Mucosa of descending colon (tissue), 3 donors: ENCODE results near the gene RAP1GDS1. TPM values are rescaled to one million over a fixed set of nuclear protein-coding genes. Genes with fewer than 3 reads are reported as not detected.
"Not testable (repeated sequence)": the region's sequence is repeated elsewhere in the genome, so short reads cannot be mapped to it uniquely, and the experiment has no call there.

Experiments used
- ATAC-seq: fragments of 200-7000 bp; cut with Tn5 transposase; one replicate; pipeline ENCODE4 v1.9.1; 2020; ENCODE audit warnings: mild to moderate bottlenecking, moderate library complexity
- DNase-seq, 3 donors: peaks; one replicate each; pipeline ENCODE4 v3.0.0-alpha.2; 2020
- H3K36me3 ChIP-seq: fragments of 200-600 bp; one replicate; pipeline ENCODE4 v1.8.0; 2021; ENCODE audit warnings: low read depth, mild to moderate bottlenecking
- H3K4me1 ChIP-seq: fragments of 200-600 bp; one replicate; pipeline ENCODE4 v1.8.0; 2021; ENCODE audit warnings: low read depth, mild to moderate bottlenecking
- H3K4me3 ChIP-seq: fragments of 200-600 bp; one replicate; pipeline ENCODE4 v1.8.0; 2021; ENCODE audit warnings: mild to moderate bottlenecking
- H3K9me3 ChIP-seq: fragments of 200-600 bp; one replicate; pipeline ENCODE4 v1.8.0; 2021; ENCODE audit warnings: mild to moderate bottlenecking
- intact Hi-C, 2 donors: fragments of 100-400 bp; cut with DNase I in 1 of 2; cut with micrococcal nuclease in 1 of 2; formaldehyde crosslinking; loops; one replicate each; pipeline versions ENCODE4 v1.11.0 to v1.11.1; 2022; cut with DNase I, micrococcal nuclease
- total RNA-seq, 3 donors: library from RNA; stranded (reverse); fragmentation: NEBNext Ultra II Directional in 2 of 3; extraction: Animal tissue kit (Norgen Biotek cat#: 25700) in 2 of 3; gene quantifications; one replicate each; pipeline versions ENCODE4 v1.2.1 to v1.2.4, GENCODE V29; 2021 to 2023
- TF ChIP-seq, protein P1 (sequence below): fragments of 200-600 bp; IDR thresholded peaks from one replicate; pipeline ENCODE4 v1.8.0; 2022; ENCODE audit warnings: antibody characterized with exemption, mild to moderate bottlenecking
- donor health status: DM: no; HTN: no; CAD: no; lungs with moderate emphysema.
- donor health status: DM: no; HTN: no; CAD: no.
- donor health status: DM: no; HTN: yes; CAD: no.

RAP1GDS1 gene
- total RNA-seq, 3 donors from 2014 or later, result 28.4 to 37.5 (median 33.3) TPM

DNA sequence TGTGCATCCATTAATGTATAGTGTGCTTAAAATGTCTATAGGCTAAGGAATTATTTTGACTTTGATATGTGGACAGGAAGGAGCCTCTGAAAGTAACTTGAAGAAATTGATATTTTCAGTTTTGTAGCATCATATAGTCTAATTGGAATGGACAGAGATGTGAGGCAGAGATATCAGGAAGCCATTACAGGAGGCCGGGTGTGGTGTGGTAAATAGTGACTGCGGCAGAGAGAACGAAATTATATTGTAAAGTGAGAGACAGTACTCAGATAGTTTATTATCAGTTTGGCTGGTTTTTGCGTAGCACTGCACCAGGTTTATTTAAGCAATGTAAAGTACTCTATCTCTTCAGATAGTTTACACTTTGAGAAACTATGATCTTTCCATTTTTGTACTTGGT, 98.5 kb downstream of the RAP1GDS1 start:
- H3K4me1 ChIP-seq, result no peaks in the 10 kb centered on the region

DNA sequence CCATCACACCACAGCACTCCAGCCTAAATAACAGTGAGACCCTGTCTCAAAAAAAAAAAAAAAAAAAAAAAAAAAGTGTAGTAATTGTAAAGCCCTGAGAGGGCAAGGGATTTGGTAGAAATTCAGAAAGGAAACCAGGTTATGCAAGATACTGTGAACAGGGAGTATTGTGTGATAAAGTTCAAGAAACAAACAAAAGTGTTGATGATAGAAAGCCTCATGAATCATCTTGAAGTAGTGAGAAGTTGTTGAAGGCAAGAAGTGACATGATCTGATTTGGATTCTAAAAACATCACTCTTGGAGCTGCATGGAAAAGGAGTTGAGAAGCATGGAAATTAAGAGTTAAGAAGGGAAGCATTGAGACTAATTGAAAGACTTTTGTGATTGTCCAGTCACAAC, 102.2 kb downstream of the RAP1GDS1 start:
- ATAC-seq, result no peak

More for the DNA sequence above, 98.5 kb downstream of the RAP1GDS1 start:
- Histone ChIP-seq H3K4me3 (no peak overlapping the region), H3K9me3 (no peaks in the 10 kb centered on the region), H3K36me3 (no peaks in the 10 kb centered on the region)
- TF ChIP-seq, protein P1, sequence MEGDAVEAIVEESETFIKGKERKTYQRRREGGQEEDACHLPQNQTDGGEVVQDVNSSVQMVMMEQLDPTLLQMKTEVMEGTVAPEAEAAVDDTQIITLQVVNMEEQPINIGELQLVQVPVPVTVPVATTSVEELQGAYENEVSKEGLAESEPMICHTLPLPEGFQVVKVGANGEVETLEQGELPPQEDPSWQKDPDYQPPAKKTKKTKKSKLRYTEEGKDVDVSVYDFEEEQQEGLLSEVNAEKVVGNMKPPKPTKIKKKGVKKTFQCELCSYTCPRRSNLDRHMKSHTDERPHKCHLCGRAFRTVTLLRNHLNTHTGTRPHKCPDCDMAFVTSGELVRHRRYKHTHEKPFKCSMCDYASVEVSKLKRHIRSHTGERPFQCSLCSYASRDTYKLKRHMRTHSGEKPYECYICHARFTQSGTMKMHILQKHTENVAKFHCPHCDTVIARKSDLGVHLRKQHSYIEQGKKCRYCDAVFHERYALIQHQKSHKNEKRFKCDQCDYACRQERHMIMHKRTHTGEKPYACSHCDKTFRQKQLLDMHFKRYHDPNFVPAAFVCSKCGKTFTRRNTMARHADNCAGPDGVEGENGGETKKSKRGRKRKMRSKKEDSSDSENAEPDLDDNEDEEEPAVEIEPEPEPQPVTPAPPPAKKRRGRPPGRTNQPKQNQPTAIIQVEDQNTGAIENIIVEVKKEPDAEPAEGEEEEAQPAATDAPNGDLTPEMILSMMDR, result no peak
- no peak for ATAC-seq
- DNase-seq, result no peak
- intact Hi-C loops, result no loop called here

DNA sequence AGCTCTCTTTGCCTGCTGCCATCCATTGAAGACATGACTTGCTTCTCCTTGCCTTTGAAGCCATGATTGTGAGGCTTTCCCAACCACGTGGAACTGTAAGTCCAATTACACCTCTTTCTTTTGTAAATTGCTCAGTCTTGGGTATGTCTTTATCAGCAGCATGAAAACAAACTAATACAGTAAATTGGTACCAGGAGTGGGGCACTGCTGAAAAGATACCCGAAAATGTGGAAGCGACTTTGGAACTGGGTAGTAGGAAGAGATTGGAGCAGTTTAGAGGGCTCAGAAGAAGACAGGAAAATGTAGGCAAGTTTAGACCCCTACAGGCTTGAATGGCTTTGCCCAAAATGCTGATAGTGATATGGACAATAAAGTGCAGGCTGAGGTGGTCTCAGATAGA, 105.1 kb downstream of the RAP1GDS1 start:
- peaks cover 27% of the 10 kb centered on the region for H3K9me3 ChIP-seq
- intact Hi-C loops, DNase-seq, ATAC-seq, H3K4me3 ChIP-seq, H3K4me1 ChIP-seq, H3K36me3 ChIP-seq: not testable (repeated sequence)

More for the DNA sequence above, 102.2 kb downstream of the RAP1GDS1 start:
- H3K4me1 ChIP-seq, result no peaks in the 10 kb centered on the region
- H3K36me3 ChIP-seq, result no peaks in the 10 kb centered on the region
- no peak overlapping the region for H3K4me3 ChIP-seq
- TF ChIP-seq, protein P1, result no peak
- intact Hi-C loops, result no loop called here
- H3K9me3 ChIP-seq, result peaks cover 20% of the 10 kb centered on the region
- no peak for DNase-seq

DNA sequence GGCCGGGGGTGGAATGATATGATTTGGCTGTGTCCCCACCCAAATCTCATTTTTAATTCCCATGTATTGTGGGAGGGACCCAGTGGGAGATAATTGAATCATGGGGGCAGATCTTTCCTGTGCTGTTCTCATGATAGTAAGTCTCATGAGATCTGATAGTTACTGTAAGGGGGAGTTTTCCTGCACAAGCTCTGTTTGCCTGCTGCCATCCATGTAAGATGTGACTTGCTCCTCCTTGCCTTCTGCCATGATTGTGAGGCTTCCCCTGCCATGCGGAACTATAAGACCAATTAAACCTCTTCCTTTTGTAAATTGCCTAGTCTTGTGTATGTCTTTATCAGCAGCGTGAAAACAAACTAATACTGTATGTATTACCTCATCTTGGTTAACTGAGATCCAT, 106.8 kb downstream of the RAP1GDS1 start:
- DNase-seq, H3K36me3 ChIP-seq: not testable (repeated sequence)

DNA sequence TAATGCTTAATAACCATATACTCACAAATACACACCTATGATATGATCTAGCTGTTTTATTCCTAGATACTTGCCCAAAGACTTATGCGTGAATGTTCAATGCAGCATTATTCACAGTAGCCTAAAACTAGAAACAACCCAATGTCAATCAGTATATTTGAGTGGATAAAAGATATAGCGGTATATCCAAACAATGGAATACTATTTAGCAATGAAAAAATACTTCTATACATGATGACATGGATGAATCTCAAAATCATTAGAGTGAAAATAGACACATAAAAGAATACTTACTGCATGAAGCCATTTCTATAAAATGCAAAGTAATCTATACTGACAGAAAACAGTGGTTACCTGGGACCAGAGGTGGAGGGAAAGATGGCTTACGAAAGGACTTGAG, 108.1 kb downstream of the RAP1GDS1 start:
- Histone ChIP-seq H3K9me3 (peaks cover 27% of the 10 kb centered on the region), H3K4me1 (no peaks in the 10 kb centered on the region), H3K36me3 (no peaks in the 10 kb centered on the region), H3K4me3 (no peak overlapping the region)
- TF ChIP-seq, protein P1, result no peak
- intact Hi-C loops, result no loop called here
- ATAC-seq, result no peak
- DNase-seq, result no peak

More for the DNA sequence above, 106.8 kb downstream of the RAP1GDS1 start:
- H3K4me3 ChIP-seq, intact Hi-C loops, ATAC-seq, H3K4me1 ChIP-seq: not testable (repeated sequence)
- H3K9me3 ChIP-seq, result peaks cover 27% of the 10 kb centered on the region

DNA sequence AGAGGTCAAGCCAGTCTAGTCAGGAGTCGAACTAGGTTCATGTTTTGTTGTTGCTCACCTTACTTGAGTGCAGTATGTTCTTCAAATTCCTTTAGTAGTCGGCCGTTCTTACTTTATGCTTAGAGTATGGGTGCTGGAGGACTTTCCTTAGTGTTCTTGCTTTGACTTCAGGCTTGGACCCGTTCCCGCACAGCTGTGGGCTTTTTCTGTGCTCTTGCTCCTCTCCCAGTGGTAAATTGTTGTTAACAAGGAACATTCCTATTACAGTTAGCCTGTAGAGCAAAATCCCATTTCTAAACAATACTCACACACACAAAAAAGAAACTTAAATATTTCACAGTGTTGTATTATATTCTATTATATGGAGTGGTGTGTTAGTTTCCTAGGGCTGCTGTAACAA, 113.5 kb downstream of the RAP1GDS1 start:
- intact Hi-C loops, result no loop called here
- DNase-seq (no peak), ATAC-seq (no peak)
- TF ChIP-seq, protein P1, result no peak
- H3K9me3 ChIP-seq, result no peaks in the 10 kb centered on the region
- H3K4me1 ChIP-seq, result no peaks in the 10 kb centered on the region
- H3K4me3 ChIP-seq, result no peak overlapping the region
- no peaks in the 10 kb centered on the region for H3K36me3 ChIP-seq

DNA sequence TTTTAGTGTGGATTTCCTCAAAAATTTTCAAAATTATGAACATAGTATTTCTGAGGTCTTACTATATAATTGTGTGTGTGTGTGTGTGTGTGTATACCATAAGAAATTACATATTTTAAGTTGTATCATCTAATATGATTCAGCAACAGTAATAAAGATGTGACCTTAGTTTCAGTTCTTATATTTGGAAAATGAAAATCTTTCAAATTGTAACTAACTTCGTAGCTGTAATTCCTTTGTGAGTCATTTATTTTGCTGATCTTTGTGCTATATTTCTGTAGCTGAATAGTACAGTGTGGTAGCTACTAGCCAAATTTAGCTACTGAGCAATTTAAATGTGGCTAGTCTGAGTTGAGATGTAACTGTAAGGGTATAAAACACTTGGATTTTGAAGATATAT, 116.4 kb downstream of the RAP1GDS1 start:
- ATAC-seq, result no peak
- TF ChIP-seq, protein P1, result no peak
- H3K36me3 ChIP-seq, result no peaks in the 10 kb centered on the region
- H3K9me3 ChIP-seq, result no peaks in the 10 kb centered on the region
- H3K4me3 ChIP-seq, result no peak overlapping the region
- DNase-seq, result no peak
- intact Hi-C loops, result no loop called here
- H3K4me1 ChIP-seq, result no peaks in the 10 kb centered on the region
